ENCODE results near the gene FRMD4A.

DNA sequence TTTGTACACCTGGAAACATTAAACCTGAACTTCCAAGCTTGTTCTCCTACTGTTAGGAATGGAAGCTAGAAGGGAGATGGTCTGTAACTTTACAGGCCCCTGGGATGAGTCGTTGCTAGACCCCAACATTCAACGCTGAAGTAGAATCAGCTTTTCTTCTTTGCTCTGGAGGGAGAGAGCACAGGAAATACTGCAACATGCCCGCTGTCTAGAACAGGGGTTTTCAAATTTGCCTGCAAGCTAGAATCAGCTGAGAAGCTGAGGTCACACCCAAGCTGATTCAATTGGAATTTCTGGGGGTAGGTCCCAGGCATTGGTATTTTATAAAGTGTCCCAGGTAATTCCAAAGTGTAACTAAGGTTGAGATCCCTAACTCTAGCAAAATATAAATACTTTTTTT, 524.3 kb downstream of the FRMD4A start:
- TF ChIP-seq, protein P1, sequence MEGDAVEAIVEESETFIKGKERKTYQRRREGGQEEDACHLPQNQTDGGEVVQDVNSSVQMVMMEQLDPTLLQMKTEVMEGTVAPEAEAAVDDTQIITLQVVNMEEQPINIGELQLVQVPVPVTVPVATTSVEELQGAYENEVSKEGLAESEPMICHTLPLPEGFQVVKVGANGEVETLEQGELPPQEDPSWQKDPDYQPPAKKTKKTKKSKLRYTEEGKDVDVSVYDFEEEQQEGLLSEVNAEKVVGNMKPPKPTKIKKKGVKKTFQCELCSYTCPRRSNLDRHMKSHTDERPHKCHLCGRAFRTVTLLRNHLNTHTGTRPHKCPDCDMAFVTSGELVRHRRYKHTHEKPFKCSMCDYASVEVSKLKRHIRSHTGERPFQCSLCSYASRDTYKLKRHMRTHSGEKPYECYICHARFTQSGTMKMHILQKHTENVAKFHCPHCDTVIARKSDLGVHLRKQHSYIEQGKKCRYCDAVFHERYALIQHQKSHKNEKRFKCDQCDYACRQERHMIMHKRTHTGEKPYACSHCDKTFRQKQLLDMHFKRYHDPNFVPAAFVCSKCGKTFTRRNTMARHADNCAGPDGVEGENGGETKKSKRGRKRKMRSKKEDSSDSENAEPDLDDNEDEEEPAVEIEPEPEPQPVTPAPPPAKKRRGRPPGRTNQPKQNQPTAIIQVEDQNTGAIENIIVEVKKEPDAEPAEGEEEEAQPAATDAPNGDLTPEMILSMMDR (conservative IDR thresholded peaks at IDR 0.05; ENCODE audit: low read depth, low read length): no peak
- TF ChIP-seq EZH2 (IDR thresholded peaks at IDR 0.05; ENCODE audit: low read length, unreplicated experiment): no peak
